ENCODE measurements around the gene VAC14.

The VAC14 gene

GRCh38 chr16:70692873-70693671 lies 107.9 kb downstream of the VAC14 start:
- no peak for DNase-seq (ENCODE audit: low read depth in 3 of 3)

- no peak for DNase-seq (ENCODE audit: low read depth in 3 of 3)
Measured at GRCh38 chr16:70692130-70692872, 108.7 kb downstream of the VAC14 start.

GRCh38 chr16:70691223-70692129 lies 109.5 kb downstream of the VAC14 start:
- DNase-seq (ENCODE audit: low read depth in 3 of 3): no peak

- no peak for DNase-seq (ENCODE audit: low read depth in 3 of 3)
Measured at GRCh38 chr16:70689970-70690891, 110.7 kb downstream of the VAC14 start.

- DNase-seq (ENCODE audit: low read depth in 3 of 3): no peak
Measured at GRCh38 chr16:70689035-70689969, 111.7 kb downstream of the VAC14 start.

- DNase-seq (ENCODE audit: low read depth in 3 of 3): no peak
Measured at GRCh38 chr16:70688246-70688742, 112.7 kb downstream of the VAC14 start.

- DNase-seq (ENCODE audit: low read depth in 3 of 3): no peak
Measured at GRCh38 chr16:70687671-70688245, 113.2 kb downstream of the VAC14 start.

GRCh38 chr16:70687102-70687511 lies 113.9 kb downstream of the VAC14 start:
- DNase-seq (ENCODE audit: low read depth in 3 of 3): no peak

- DNase-seq (ENCODE audit: low read depth in 3 of 3): no peak
Measured at GRCh38 chr16:70686376-70687101, 114.4 kb downstream of the VAC14 start.

GRCh38 chr16:70685938-70686375 lies 115.0 kb downstream of the VAC14 start, which contains the start of gene MTSS2:
TSS of gene MTSS2 (minus strand) at chr16:70686053. CDS start at chr16:70685791, 262 bp downstream.
- no peak for DNase-seq (ENCODE audit: low read depth in 3 of 3)

GRCh38 chr16:70685061-70685937 lies 115.7 kb downstream of the VAC14 start:
- DNase-seq (ENCODE audit: low read depth in 3 of 3): no peak

GRCh38 chr16:70684146-70685060 lies 116.6 kb downstream of the VAC14 start:
- no peak for DNase-seq (ENCODE audit: low read depth in 3 of 3)

- no peak for DNase-seq (ENCODE audit: low read depth in 3 of 3)
Measured at GRCh38 chr16:70683146-70683944, 117.6 kb downstream of the VAC14 start.

GRCh38 chr16:70682239-70683145 lies 118.5 kb downstream of the VAC14 start:
- no peak for DNase-seq (ENCODE audit: low read depth in 3 of 3)

Data from stimulated activated CD4-positive, alpha-beta T cell treated with anti-CD3 and anti-CD28 coated beads, TNF-alpha, amount 100 ng/mL, for 48 hours (primary cell).